HG02571 (cell line): ENCODE data around the gene HIPK2.

Experiments used
- ATAC-seq: cut with Tn5 transposase; IDR thresholded peaks from one replicate; pipeline ENCODE4 v1.9.1; 2021; ENCODE audit warnings: mild to moderate bottlenecking, moderate library complexity; ENCODE audit not compliant: unreplicated experiment

HIPK2 gene

GRCh38 chr7:139600306-139600705, 177.5 kb downstream of the HIPK2 start:
- ATAC-seq, result no peak

- no peak for ATAC-seq
Measured at GRCh38 chr7:139598642-139599041, 179.2 kb downstream of the HIPK2 start.

- no peak for ATAC-seq
Measured at GRCh38 chr7:139597028-139597427, 180.8 kb downstream of the HIPK2 start.

GRCh38 chr7:139596626-139597025, 181.2 kb downstream of the HIPK2 start:
- no peak for ATAC-seq

- ATAC-seq, result no peak
Measured at GRCh38 chr7:139595806-139596205, 182.0 kb downstream of the HIPK2 start.

GRCh38 chr7:139594911-139595476, 182.8 kb downstream of the HIPK2 start:
- ATAC-seq, result no peak

GRCh38 chr7:139594090-139594489, 183.7 kb downstream of the HIPK2 start:
- no peak for ATAC-seq

GRCh38 chr7:139592801-139593461, 184.9 kb downstream of the HIPK2 start:
- no peak for ATAC-seq

GRCh38 chr7:139591550-139592195, 186.1 kb downstream of the HIPK2 start:
- no peak for ATAC-seq

- ATAC-seq, result no peak
Measured at GRCh38 chr7:139589474-139589873, 188.3 kb downstream of the HIPK2 start.

- no peak for ATAC-seq
Measured at GRCh38 chr7:139588632-139589031, 189.2 kb downstream of the HIPK2 start.

- no peak for ATAC-seq
Measured at GRCh38 chr7:139587535-139587934, 190.3 kb downstream of the HIPK2 start.

GRCh38 chr7:139586286-139586685, 191.5 kb downstream of the HIPK2 start:
- ATAC-seq, result no peak

GRCh38 chr7:139585042-139585441, 192.8 kb downstream of the HIPK2 start:
- no peak for ATAC-seq

- no peak for ATAC-seq
Measured at GRCh38 chr7:139583826-139584553, 193.8 kb downstream of the HIPK2 start.

- no peak for ATAC-seq
Measured at GRCh38 chr7:139582671-139583155, 195.1 kb downstream of the HIPK2 start.

- ATAC-seq, result no peak
Measured at GRCh38 chr7:139582130-139582650, 195.6 kb downstream of the HIPK2 start.

GRCh38 chr7:139580435-139580834, 197.4 kb downstream of the HIPK2 start:
- ATAC-seq, result no peak

GRCh38 chr7:139576179-139576973, 201.4 kb downstream of the HIPK2 start:
- no peak for ATAC-seq

- ATAC-seq, result no peak
Measured at GRCh38 chr7:139575338-139575680, 202.5 kb downstream of the HIPK2 start.
